ENCODE measurements around the gene DOK3.
"Not testable (repeated sequence)": the region's sequence is repeated elsewhere in the genome, so short reads cannot be mapped to it uniquely, and the experiment has no call there.

The DOK3 gene

DNA sequence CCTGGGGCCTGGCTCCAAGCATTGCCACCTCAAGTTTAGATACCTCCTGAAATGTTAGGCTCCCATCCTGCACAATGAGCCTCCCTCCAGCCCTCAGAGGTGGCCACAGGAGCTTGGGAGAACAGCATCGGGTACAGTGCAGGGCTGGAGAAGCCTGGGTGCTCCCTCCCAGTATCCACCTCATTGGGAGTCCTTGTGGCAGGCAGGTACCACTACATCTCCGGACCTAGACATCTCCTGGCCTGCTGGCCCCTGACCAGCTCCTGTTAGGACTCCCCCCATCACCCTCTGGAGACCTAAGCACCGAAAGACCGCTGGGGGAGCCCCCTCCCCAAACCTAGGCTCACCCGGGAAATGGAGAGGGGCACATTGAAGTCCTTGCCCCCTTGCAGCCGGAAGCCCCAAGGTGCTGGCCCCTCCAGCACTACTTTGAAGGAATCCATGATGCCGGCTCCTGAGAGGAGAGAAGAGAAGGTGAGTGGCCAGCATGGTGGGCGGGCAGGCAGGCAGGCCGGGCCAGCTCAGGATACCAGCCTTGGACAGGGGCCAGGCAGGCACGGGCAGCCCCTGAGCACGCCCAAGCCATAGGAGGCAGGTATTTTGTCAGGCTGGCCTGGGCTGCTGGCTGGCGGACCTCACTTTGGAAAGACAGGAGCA is 13.4 kb downstream of the DOK3 start:
- DNase-seq: peak; percentile 62

DNA sequence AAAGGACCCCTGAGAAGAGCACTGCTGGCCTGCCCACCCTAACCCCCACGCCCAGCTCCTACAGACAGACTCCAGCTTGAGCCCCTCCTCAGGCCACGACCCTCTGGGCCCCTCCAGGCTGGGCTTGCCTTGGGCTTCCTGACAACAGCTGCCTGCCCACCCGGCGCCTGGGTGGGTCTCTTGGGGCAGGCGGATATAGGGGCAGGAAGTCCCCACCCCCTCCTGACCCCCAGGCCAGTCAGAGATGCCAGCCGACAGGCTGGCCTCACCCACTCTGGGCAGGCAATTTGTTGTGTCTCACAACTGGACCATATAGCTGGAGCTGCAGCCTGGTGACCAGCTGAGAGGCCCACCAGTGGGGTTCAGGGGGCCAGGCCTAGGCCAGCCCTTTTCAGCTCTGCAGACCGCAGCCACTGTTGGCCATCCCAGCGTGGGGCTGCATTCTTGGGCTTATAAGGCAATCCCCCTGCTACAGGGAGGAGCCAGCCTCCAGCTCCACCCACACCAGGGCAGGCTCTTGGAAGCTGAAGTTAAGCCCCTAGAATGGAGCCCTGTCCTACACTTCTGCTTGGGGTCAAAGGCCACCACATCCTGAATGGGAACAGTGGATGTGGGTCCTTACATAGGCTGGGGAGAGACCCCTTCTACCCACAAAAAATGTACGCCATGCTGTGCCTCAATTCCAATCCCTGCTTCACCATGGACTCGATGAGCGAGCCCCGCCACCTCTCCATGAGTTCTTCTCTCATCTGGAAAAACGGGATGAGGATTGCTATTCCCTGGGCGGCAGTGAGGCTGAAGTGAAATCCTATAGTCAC is 14.2 kb downstream of the DOK3 start:
- DNase-seq: peak; percentile 69

GRCh38 chr5:177494346-177495195 is 15.1 kb downstream of the DOK3 start:
- peak; percentile 68 for DNase-seq

- DNase-seq: no peak
Observed at GRCh38 chr5:177493795-177494345, 15.8 kb downstream of the DOK3 start.

GRCh38 chr5:177492841-177493240 is 16.8 kb downstream of the DOK3 start:
- DNase-seq: no peak

GRCh38 chr5:177491983-177492746 is 17.5 kb downstream of the DOK3 start:
- no peak for DNase-seq

- peak; percentile 84 for DNase-seq
Observed at GRCh38 chr5:177491429-177491945, 18.1 kb downstream of the DOK3 start.

DNA sequence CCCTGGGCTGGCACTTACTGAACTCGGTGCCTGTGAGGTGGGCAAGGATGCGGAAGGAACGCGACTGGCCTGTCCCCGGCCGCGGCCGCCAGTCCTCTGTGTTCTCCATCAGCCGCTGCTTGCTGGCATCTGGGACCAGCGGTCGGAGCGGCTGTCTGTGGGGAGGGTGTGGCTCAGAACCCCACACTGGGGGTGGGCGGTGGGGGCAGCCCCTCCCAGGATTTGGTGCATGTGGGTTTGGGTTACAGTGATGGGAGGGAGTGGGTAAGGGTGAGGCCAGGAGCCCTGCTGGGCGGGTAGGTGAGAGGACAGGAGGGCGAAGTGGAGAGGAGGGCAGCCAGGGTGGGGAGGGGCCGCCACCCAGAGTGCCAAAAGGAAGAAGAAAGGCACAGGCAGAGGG is 18.6 kb downstream of the DOK3 start:
- no peak for DNase-seq

DNA sequence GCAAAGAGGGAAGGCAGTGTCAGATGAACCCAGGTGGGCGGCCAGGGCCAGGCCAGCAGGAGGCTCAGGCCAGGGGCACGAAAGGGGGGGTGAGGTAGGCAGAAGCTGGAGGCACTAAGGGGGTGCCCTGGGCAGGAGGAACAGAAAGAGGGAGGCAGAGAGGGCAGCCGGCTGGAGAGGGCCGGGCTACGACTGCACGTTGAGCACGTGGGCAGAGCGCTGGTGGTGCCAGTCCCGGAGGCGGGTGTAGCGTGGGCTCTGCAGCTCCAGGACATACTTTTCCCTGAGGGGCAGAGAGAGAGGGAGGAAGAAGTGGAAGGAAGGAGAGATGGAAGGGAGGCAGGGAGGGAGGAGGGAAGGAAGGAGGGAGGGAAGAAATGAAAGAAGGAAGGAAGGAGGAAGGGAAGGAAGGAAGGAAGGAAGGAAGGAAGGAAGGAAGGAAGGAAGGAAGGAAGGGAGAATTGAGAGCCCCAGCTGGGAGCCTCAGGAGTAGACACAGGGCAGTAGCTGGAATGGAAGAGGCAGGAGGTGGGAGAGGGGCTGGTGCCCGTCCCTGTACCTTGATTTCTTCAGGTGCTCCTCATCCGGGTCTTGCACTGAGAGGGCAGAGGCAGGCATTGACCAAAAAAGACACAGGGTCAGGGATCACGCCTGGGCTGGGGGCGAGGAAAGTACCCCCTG is 19.2 kb downstream of the DOK3 start:
- DNase-seq: no peak

GRCh38 chr5:177489119-177489716 is 20.4 kb downstream of the DOK3 start:
- DNase-seq: no peak

- DNase-seq: no peak
Observed at GRCh38 chr5:177487975-177488374, 21.7 kb downstream of the DOK3 start.

- DNase-seq: no peak
Observed at GRCh38 chr5:177487144-177487543, 22.5 kb downstream of the DOK3 start.

DNA sequence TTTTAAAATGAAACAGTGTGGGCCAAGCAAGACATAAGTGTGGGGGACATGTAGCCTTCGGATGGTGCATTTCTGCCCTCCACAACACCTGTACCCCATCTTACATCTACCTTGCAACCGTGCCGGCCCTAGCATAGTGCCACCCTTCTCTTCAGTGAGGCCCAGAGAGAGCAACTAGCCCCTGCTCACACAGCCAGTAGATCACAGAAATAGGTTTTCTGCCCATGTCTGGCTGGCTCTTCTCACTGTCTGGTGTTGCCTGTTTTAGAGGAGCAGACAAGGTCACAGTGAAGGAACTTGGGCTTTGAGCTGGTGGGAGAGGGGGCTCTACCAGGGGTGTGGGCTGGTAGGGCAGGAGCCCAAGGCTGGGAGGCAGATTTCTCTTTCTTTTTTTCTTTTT is 23.4 kb downstream of the DOK3 start:
- no peak for DNase-seq

DNA sequence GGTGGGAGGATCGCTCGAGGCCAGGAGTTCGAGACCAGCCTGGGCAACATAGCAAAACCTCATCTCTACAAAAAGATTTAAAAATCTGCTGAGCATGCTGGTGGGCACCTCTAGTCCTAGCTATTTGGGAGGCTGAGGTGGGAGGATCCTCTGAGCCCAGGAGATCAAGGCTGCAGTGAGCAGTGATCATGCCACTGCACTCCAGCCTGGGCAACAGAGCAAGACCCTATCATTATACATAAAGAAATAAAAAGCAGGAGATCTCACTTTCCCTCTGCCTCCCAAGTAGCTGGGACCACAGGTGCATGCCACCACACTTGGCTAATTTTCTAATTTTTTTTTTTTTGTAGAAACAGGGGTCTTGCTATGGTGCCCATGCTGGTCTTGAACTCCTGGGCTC is 23.9 kb downstream of the DOK3 start:
- DNase-seq: not testable (repeated sequence)

DNA sequence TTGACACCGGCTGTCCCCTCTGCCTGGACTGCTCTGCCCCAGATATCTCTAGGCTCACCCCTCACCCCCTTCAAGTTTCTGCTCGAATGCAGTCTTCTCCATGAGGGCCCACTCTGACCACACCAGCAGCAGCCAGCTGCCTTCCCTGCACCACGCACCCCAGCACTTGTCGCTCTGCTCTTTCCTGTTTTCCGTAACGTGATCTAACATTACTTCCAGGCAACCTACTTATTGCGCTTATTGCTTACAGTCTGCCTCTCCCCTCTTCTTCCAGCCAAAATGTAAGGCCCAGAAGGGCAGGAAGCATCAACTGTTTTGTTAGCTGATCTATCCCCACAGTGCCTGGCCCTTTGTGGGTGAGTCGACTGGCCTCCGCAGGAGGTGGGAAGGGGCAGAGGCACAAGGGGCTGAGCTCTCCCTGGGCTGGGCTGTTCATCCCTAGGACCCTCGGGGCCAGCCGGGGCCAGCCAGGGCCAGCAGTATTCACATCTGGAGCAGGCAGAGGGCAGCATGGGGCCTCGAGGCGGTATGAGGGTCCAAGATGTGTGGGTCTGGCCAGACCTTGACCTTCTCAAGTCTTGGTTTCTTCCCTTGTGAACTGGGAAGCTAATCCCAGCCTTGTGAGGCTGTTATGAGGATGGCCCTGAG is 24.6 kb downstream of the DOK3 start:
- DNase-seq: no peak

DNA sequence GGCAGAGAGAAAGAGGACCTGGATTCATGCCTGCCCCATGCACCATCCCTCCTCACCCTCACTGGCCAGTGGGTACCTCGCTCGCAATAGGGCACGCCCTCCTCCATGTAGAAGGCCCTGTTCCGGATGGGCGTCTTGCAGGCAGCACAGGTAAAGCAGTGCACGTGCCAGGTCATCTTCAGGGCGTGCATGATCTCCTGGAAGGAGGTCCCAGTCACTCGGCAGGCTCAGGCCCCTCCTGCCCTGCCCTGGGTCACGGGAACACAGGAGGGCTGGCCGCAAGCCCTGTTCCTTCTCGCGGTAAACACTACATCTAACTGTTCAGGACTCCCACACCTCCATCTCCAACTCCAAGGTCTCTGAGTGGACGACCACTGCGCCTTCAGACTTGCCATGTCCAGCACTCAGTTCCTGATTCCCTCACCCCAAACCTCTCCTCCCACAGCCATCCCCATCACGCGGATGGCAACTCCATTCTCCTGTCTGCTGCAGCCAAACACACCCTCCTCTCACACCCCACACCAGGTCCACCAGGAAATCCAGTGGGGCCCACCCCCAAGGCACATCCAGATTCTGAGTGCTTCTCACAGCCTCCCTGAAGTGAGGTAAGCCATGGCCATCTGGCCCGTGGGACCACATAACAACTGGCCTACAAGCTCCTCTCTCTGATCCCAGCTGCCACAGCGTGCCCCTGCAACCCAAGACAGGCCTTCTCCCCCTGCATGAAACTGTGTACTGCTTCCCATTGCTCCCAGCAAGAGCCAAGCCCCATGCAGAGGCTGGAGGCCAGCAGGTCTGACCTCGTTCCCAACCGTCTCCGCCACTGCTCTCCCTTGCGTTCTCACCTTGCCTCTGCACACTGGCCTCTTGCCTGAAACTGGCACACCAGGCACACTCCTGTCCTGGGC is 25.4 kb downstream of the DOK3 start:
- DNase-seq: no peak

- no peak for DNase-seq
Observed at GRCh38 chr5:177483042-177483441, 26.6 kb downstream of the DOK3 start.

- DNase-seq: no peak
Observed at GRCh38 chr5:177482359-177482795, 27.2 kb downstream of the DOK3 start.

DNA sequence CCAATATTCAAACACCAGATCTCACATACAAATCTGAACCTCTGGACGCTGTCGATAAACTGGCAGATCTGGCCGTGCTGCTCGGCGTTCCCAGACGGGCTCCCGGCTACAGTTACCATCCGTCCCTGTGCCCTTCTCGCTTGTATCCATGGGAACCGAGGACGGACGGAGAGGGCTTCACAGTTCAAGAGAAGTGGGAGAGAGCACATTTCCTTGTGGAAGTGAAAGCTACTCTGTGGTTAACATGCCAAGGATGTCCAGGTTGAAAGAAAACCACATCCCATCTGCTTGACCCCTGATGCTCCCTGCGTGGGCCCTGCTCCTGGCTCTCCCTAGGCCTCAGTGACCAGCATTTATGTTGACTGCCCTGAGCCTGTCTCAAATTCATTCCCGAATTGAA is 29.9 kb downstream of the DOK3 start:
- DNase-seq: peak; percentile 26

Data from OCI-M1 (cell line).